ENCODE results near the gene DTNB.
A peak's percentile ranks its signal among the peaks of the same experiment; 100 is the strongest.

Gene DTNB

DNA sequence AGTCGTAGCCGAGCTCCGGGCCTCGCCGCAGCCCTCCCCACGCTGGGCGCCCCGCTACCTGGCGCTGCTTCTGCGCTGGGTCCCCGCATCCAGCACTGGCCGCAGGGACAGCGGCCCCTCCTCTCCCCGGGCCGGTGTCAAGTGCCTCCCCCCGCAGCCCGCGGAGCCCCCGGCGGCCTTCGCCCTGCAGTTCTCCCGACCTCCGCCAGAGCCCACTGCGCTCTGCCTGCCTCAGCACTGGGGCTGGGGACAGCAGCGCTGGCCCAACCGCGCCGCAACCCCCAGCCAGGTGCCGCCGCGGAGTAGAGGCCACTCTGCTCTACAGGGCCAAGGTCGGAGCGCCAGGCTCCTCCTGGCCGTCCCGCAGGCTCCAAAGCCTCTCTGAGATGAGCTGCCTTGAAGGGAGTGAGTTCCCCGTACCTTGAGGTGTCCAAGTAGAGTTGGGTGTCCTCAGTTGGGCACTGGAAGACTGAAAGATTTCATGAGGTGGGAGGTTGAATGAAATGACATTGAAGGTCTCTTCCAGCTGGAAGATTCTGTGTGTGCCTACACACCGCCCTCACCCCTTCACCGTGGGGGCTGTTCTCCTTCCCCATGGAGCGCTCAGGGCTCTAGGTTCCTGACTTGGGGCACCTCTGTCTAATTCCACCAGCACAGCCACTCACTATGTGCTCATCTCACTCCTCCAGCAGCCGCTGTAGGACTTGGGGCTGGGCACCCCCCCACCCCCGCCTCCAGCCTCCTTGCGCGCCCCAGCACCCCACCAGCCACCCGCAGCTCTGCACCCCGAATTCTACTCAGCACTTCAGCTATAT is 330.8 kb downstream of the DTNB start:
- H3K9me3 Mint-ChIP-seq, result no peaks in the 10 kb centered on the region

GRCh38 chr2:25341753-25342371 is 331.5 kb downstream of the DTNB start, which contains the start of gene DNMT3A:
TSS of gene DNMT3A (minus strand) at chr2:25341925. CDS start at chr2:25313984, 27,941 bp downstream.
- Mint-ChIP-seq H3K36me3 (peaks cover 15% of the 10 kb centered on the region), H3K27ac (peak within 1 kb of the TSS; percentile 89), H3K4me1 (peaks cover 32% of the 10 kb centered on the region), H3K4me3 (peak within 1 kb of the TSS; percentile 75), H3K9me3 (no peaks in the 10 kb centered on the region)
- ATAC-seq (peak; percentile 53), DNase-seq (ENCODE audit: low spot score in 2 of 2) (peak; percentile 24 to 67)

More for the DNA sequence above, 330.8 kb downstream of the DTNB start:
- Mint-ChIP-seq H3K4me1 (peaks cover 32% of the 10 kb centered on the region), H3K27ac (peak overlapping the region; percentile 89), H3K4me3 (peak overlapping the region; percentile 75), H3K36me3 (peaks cover 15% of the 10 kb centered on the region)
- DNase-seq (ENCODE audit: low spot score in 2 of 2) (peak; percentile 70 to 92), ATAC-seq (peak; percentile 90)

DNA sequence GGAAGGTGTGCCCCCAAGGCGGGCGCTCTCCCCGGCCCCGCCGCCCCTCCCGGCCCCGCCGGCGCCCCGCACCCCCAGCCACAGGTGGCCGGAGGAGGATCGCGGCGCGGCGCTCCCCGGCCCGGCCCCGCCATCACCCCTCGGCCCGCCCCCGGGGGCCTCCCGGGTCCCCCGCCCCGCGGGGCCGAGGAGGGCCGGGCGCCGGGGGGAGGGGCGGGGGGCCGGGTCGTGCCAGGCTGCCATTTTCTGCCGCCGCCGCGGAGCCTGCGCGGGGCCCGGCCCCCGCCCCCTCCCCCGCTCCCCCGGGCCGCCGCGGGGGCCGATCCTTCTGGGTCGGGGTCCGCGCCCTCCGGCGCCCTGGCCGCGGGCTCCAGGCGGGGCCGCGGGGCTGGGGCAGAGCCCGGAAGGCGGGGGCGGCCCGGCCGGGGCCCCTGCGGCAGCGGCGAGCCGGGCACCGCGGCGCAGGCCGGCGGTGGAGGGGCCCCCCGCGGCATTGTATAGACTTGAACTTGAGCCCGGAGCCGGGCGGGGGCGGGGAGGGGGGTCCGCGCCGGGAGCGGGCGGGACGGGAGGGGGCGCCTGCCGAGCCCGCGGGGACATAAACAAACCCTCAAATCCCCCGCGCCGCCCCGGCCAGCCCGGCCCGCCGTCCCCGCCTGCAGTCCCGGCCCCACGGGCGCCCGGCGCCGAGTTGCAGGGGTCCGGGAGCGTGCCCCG is 332.2 kb downstream of the DTNB start:
- no peak overlapping the region for H3K27ac Mint-ChIP-seq
- no peak for DNase-seq (ENCODE audit: low spot score in 2 of 2)
- peak overlapping the region; percentile 75 for H3K4me3 Mint-ChIP-seq
- no peaks in the 10 kb centered on the region for H3K9me3 Mint-ChIP-seq
- H3K4me1 Mint-ChIP-seq, result peaks cover 37% of the 10 kb centered on the region
- H3K36me3 Mint-ChIP-seq, result peaks cover 15% of the 10 kb centered on the region
- peak; percentile 17 for ATAC-seq

DNA sequence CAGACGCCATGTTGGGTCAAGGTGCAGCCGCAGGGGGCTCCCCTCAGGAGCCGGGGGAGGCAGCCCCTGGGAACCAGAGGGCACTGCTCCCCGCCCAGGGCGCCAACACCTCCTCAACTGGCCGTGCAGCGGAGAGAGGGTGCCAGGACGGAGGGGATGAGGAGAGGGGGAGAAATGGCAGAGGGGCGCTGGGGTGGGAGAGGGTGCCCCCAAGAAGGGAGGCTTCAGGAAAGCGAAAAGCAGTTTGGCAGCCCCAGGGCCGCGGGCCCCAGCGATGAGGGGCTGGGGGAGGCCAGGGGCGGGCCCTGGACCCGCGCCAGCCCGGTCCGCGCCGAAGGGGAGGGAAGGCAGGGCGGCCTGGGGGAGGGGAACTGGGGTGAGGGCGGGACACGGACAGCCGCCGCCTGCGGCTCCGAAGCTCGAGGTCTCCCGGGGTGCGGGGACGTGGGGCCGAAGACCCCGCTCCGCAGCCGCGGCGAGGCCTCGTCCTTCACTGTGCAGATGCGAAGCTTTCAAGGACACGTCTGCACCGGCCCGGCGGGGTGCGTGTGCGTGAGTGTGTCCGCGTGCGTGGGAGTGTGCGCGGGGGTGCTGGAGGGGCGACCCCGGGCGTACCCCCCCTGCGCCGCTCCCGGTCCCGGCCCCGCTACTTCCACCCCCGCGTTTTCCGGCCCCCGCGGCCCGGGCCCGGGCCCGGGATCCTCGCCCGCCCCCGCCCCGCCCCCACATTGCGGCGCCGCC is 333.0 kb downstream of the DTNB start:
- no peak for DNase-seq (ENCODE audit: low spot score in 2 of 2)
- Mint-ChIP-seq H3K4me1 (peaks cover 44% of the 10 kb centered on the region), H3K9me3 (no peaks in the 10 kb centered on the region), H3K36me3 (peaks cover 15% of the 10 kb centered on the region), H3K4me3 (peak overlapping the region; percentile 65), H3K27ac (peak overlapping the region; percentile 74)
- ATAC-seq, result no peak

DNA sequence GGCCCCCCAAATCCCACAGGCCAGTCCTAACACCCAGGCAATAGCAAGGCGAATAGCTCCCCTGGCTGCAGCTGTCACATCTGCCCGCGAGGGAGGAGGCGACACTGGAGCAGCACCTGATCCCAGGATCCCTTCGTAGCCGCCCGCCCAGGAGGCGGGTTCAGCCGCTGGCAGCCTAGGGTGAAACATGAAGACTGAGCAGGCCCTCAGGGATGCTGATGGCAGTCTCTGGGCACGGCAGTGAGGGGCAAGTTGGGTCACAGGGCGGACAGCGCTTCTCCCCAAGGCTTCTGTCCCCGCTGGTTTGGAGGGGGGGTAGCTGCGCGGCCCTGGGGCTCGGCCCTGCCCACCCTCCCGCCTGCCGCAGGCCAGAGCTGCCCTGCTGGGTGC is 333.6 kb downstream of the DTNB start:
- ATAC-seq (no peak), DNase-seq (ENCODE audit: low spot score in 2 of 2) (no peak)
- H3K4me1 Mint-ChIP-seq, result peaks cover 50% of the 10 kb centered on the region
- H3K27ac Mint-ChIP-seq, result peak overlapping the region; percentile 74
- no peaks in the 10 kb centered on the region for H3K9me3 Mint-ChIP-seq
- peak overlapping the region; percentile 65 for H3K4me3 Mint-ChIP-seq
- H3K36me3 Mint-ChIP-seq, result peaks cover 15% of the 10 kb centered on the region

DNA sequence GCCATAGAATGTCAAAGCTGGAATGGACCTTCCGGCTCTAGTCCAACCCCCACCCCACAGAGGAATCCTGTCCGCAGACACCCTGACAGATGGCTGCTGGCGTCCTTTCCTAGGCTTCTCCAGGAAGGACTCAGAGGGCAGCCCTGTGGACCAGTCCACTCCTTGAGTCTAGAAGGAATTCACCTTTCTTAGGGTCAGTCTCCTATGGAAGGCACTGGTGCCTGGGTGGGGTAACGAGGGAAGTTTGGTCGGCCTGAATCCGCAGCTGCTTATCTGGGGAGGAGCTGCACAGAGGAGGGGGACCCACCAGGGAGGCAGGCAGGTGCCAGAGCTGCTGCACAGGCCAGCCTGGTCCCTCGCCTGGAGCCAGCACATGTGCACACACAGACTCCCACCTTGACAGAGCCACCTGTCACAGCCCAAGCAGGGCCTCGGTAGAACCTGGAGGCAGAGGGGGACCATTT is 334.1 kb downstream of the DTNB start:
- peaks cover 55% of the 10 kb centered on the region for H3K4me1 Mint-ChIP-seq
- ATAC-seq (no peak), DNase-seq (ENCODE audit: low spot score in 2 of 2) (no peak)
- H3K9me3 Mint-ChIP-seq, result no peaks in the 10 kb centered on the region
- peak overlapping the region; percentile 65 for H3K4me3 Mint-ChIP-seq
- peak overlapping the region; percentile 74 for H3K27ac Mint-ChIP-seq
- H3K36me3 Mint-ChIP-seq, result peaks cover 15% of the 10 kb centered on the region

DNA sequence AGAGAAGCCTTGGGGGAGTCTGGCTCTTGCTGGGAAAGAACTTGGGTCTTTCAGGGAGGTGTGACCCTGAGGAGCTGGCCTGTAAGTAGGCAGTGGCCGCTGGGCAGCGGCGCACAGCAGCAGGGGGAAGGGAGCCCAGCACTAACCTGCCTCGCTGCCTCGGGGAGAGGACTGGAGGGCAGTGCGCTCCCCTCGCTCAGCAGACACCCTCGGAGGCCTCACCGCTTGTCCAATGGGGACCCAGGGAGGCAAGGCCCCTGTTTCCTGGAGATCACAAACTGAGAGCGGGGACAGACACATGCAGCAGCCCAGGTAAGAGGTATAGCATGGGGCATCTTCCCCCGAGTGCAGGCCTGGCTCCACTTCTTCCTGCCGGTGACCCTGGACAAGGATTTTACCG is 335.0 kb downstream of the DTNB start:
- H3K27ac Mint-ChIP-seq, result no peak overlapping the region
- H3K9me3 Mint-ChIP-seq, result no peaks in the 10 kb centered on the region
- no peak overlapping the region for H3K4me3 Mint-ChIP-seq
- no peak for DNase-seq (ENCODE audit: low spot score in 2 of 2)
- H3K4me1 Mint-ChIP-seq, result peaks cover 60% of the 10 kb centered on the region
- ATAC-seq, result no peak
- H3K36me3 Mint-ChIP-seq, result peaks cover 15% of the 10 kb centered on the region

DNA sequence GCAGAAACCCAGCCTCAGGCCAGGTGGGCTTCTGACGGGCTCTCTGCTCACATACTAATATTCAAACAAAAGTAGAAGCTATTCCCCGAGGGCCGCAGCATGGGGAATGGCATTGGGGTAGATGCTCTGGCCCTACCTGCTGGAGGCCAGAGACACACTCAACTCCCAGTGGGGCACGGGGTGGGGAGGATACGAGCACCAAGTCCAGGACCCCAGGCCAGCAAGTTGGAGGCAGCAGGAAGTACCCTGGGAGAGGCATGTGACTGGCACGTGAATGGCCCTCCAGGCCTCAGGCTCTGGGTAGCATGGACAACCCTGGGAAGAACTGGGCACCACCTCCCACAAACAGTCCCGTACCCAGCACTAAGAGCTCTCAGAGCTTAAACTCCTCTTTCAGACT is 335.5 kb downstream of the DTNB start:
- peaks cover 15% of the 10 kb centered on the region for H3K36me3 Mint-ChIP-seq
- peaks cover 63% of the 10 kb centered on the region for H3K4me1 Mint-ChIP-seq
- DNase-seq (ENCODE audit: low spot score in 2 of 2), result no peak
- no peak overlapping the region for H3K4me3 Mint-ChIP-seq
- no peaks in the 10 kb centered on the region for H3K9me3 Mint-ChIP-seq
- peak overlapping the region; percentile 83 for H3K27ac Mint-ChIP-seq
- ATAC-seq, result no peak

DNA sequence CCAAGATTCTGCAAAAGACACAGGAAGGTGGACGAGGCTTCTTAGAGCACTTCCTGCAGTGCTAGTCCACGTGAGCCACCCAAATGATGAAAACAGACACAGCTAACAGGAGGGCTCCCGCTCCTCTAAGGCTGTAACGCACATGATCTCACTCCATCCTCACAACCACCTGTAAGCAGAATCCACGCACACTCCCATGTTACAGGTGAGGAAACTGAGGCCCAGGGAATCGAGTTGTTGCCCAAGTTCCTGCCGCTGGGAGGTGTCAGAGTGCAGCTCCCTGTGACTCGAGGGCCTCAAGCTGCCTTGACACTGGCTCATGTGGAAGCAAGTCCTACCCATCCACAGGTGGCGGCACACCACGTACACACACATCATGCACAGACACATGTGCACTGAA is 336.1 kb downstream of the DTNB start:
- Mint-ChIP-seq H3K4me3 (peak overlapping the region; percentile 16), H3K27ac (peak overlapping the region; percentile 83), H3K36me3 (peaks cover 16% of the 10 kb centered on the region), H3K4me1 (peaks cover 69% of the 10 kb centered on the region), H3K9me3 (no peaks in the 10 kb centered on the region)
- DNase-seq (ENCODE audit: low spot score in 2 of 2) (no peak), ATAC-seq (no peak)

DNA sequence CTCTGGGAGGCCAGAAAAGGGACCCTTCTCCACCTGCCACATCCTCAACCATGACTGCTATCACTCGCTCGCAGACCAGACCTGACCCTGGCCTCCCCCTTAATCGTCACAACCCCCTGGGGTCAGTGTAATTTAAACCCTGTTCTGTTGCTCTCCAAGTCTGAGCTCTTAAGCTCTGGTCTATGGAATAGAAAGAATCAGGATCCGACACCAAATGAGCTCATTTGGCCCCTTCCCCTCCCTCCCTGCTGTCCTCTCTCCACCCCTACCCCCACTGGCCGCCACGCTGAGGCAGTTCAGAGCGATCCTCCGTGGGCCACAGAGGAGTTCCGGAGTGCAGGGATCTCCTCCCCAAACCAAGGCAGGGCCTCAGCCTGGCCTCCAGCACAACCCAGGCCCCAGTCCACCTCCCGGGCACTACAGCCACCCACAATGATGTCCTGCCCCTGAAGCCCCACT is 337.0 kb downstream of the DTNB start:
- Mint-ChIP-seq H3K27ac (peak overlapping the region; percentile 83), H3K36me3 (peaks cover 22% of the 10 kb centered on the region), H3K9me3 (no peaks in the 10 kb centered on the region), H3K4me1 (peaks cover 78% of the 10 kb centered on the region), H3K4me3 (no peak overlapping the region)
- no peak for DNase-seq (ENCODE audit: low spot score in 2 of 2)
- ATAC-seq, result no peak

GRCh38 chr2:25335971-25336370 is 337.4 kb downstream of the DTNB start:
- peaks cover 82% of the 10 kb centered on the region for H3K4me1 Mint-ChIP-seq
- H3K36me3 Mint-ChIP-seq, result peaks cover 26% of the 10 kb centered on the region
- H3K27ac Mint-ChIP-seq, result peak overlapping the region; percentile 83

DNA sequence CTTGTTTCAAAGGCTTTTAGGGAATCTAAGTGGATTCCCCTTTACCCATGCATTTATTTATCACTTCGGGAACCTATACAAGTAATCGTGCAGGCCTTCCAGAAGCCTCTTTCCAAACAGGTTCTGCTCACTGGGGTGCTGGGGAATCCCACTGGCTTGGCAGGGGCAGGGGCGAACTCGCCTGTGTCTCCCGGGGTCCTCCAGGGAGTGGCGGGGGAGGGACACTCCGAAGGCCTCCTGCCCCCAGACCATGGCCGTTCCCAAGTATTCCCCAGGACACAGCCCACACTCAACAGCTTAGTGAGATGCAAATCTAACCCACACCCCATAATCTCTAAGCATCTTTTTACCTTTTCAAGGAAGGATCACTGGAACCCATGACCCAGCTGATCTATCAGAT is 338.2 kb downstream of the DTNB start:
- H3K9me3 Mint-ChIP-seq, result no peaks in the 10 kb centered on the region
- H3K36me3 Mint-ChIP-seq, result peaks cover 32% of the 10 kb centered on the region
- peaks cover 89% of the 10 kb centered on the region for H3K4me1 Mint-ChIP-seq
- DNase-seq (ENCODE audit: low spot score in 2 of 2) (no peak), ATAC-seq (no peak)
- H3K4me3 Mint-ChIP-seq, result no peak overlapping the region
- H3K27ac Mint-ChIP-seq, result peak overlapping the region; percentile 83

More at GRCh38 chr2:25335971-25336370, 337.4 kb downstream of the DTNB start:
- no peak for ATAC-seq
- Mint-ChIP-seq H3K9me3 (no peaks in the 10 kb centered on the region), H3K4me3 (no peak overlapping the region)
- no peak for DNase-seq (ENCODE audit: low spot score in 2 of 2)

DNA sequence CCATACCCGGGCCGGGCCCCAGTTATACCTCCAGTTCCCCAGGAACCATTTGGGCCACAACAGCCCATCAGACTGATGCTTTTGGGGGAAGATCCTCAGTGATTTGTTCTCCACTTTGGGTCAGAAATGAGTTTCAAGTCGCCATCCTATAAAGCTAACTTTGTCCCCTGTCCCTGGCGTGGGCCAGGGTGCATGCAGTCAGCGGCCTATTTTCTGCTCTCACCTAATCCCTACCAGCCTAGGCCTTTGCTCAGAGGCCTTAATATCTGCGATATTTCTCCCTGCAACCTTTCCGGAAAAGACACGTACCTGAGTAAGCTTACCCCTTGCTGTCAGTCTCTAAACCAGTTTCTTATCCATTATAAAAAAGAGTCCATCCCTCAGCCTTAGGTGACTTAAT is 338.9 kb downstream of the DTNB start:
- Mint-ChIP-seq H3K9me3 (no peaks in the 10 kb centered on the region), H3K4me3 (no peak overlapping the region), H3K36me3 (peaks cover 27% of the 10 kb centered on the region), H3K4me1 (peaks cover 90% of the 10 kb centered on the region), H3K27ac (peak overlapping the region; percentile 40)
- ATAC-seq, result no peak
- no peak for DNase-seq (ENCODE audit: low spot score in 2 of 2)

DNA sequence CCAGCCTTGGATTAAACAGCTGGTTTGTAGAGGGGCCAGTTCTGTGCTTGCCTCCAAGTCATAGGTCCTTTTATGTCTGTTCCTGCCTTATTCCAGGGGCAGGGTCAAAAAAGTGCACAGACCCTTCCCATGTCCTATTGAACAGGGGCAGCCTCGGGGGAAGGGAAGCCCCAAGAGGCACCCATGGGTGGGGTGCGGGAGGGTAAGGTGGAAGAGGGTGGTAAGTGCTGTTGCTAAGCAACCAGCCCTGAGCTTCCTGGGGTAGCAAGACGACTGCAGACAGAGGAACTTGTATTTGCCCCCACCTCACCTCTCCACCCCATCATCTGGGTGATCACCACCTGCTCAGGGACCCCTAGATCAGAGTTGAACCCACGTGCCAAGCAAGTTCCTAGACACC is 339.4 kb downstream of the DTNB start:
- H3K4me1 Mint-ChIP-seq, result peaks cover 87% of the 10 kb centered on the region
- no peak overlapping the region for H3K4me3 Mint-ChIP-seq

DNA sequence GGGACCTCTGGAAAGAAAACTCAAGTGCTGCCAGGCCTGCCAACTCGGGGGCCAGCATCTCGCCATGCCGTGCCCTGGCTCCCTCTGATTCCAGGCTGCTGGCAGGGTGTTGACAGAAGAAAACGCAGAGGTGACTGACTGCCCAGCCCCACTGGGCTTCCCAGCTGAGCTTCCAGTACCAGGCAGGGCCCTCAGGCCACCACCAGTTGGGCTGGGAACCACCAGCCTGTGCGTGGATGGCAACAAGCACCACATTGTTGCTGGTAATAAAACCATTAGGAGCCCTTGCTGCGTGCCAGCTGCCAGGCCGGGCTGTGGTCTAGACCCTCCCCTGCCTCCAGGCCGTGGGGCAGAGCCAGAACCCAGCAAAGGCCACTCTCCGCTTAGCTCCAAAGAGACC is 340.8 kb downstream of the DTNB start:
- Mint-ChIP-seq H3K36me3 (peaks cover 34% of the 10 kb centered on the region), H3K27ac (peak overlapping the region; percentile 81), H3K4me1 (peaks cover 78% of the 10 kb centered on the region), H3K4me3 (no peak overlapping the region), H3K9me3 (peaks cover 3% of the 10 kb centered on the region)
- DNase-seq (ENCODE audit: low spot score in 2 of 2) (no peak), ATAC-seq (no peak)

More for the DNA sequence above, 339.4 kb downstream of the DTNB start:
- peak overlapping the region; percentile 40 for H3K27ac Mint-ChIP-seq
- DNase-seq (ENCODE audit: low spot score in 2 of 2), result no peak
- H3K36me3 Mint-ChIP-seq, result peaks cover 23% of the 10 kb centered on the region
- no peak for ATAC-seq
- no peaks in the 10 kb centered on the region for H3K9me3 Mint-ChIP-seq

Data from stimulated activated effector memory CD8-positive, alpha-beta T cell treated with anti-CD3 and anti-CD28 coated beads, Interleukin-12 subunit alpha, Interleukin-12 subunit beta, amount 100 ng/mL, for 72 hours (primary cell).